Fibroblast of skin of back (primary cell): ENCODE results near the gene ZBTB20.
A peak's percentile ranks its signal among the peaks of the same experiment; 100 is the strongest.

Source experiments
- DNase-seq: peaks from one replicate; pipeline ENCODE4 v3.0.0-alpha.2; 2013

ZBTB20 gene

GRCh38 chr3:114569186-114569585 is 577.9 kb downstream of the ZBTB20 start:
- DNase-seq = no peak

- no peak for DNase-seq
Observed at GRCh38 chr3:114567771-114568170, 579.3 kb downstream of the ZBTB20 start.

GRCh38 chr3:114566767-114567166 is 580.3 kb downstream of the ZBTB20 start:
- DNase-seq = no peak

GRCh38 chr3:114566162-114566755 is 580.8 kb downstream of the ZBTB20 start:
- DNase-seq = no peak

GRCh38 chr3:114565216-114565615 is 581.9 kb downstream of the ZBTB20 start:
- no peak for DNase-seq

GRCh38 chr3:114563720-114564119 is 583.4 kb downstream of the ZBTB20 start:
- DNase-seq = no peak

- no peak for DNase-seq
Observed at GRCh38 chr3:114562557-114562956, 584.5 kb downstream of the ZBTB20 start.

GRCh38 chr3:114558271-114558670 is 588.8 kb downstream of the ZBTB20 start:
- DNase-seq = no peak

GRCh38 chr3:114557791-114558190 is 589.3 kb downstream of the ZBTB20 start:
- DNase-seq = no peak

- DNase-seq = no peak
Observed at GRCh38 chr3:114556657-114557213, 590.4 kb downstream of the ZBTB20 start.

GRCh38 chr3:114554731-114555130 is 592.4 kb downstream of the ZBTB20 start:
- peak; percentile 68 for DNase-seq

- DNase-seq = peak; percentile 30
Observed at GRCh38 chr3:114553949-114554593, 593.0 kb downstream of the ZBTB20 start.

- no peak for DNase-seq
Observed at GRCh38 chr3:114552527-114552812, 594.6 kb downstream of the ZBTB20 start.

- DNase-seq = peak; percentile 85
Observed at GRCh38 chr3:114551770-114552526, 595.1 kb downstream of the ZBTB20 start.

GRCh38 chr3:114550165-114550564 is 596.9 kb downstream of the ZBTB20 start:
- DNase-seq = no peak

GRCh38 chr3:114545193-114545592 is 601.9 kb downstream of the ZBTB20 start:
- no peak for DNase-seq

GRCh38 chr3:114542359-114542758 is 604.7 kb downstream of the ZBTB20 start:
- DNase-seq = no peak

- no peak for DNase-seq
Observed at GRCh38 chr3:114539525-114539924, 607.6 kb downstream of the ZBTB20 start.

- no peak for DNase-seq
Observed at GRCh38 chr3:114538211-114538610, 608.9 kb downstream of the ZBTB20 start.

- DNase-seq = no peak
Observed at GRCh38 chr3:114528517-114528916, 618.6 kb downstream of the ZBTB20 start.

- DNase-seq = peak; percentile 25
Observed at GRCh38 chr3:114527036-114527644, 619.9 kb downstream of the ZBTB20 start.

GRCh38 chr3:114525278-114525677 is 621.8 kb downstream of the ZBTB20 start:
- DNase-seq = peak; percentile 18

GRCh38 chr3:114519415-114519814 is 627.7 kb downstream of the ZBTB20 start:
- peak; percentile 50 for DNase-seq
